HEK293T (cell line): ENCODE measurements around the gene DPH7.

Experiments used
- ARNT ChIP-seq: fragments of 450-650 bp; IDR thresholded peaks from 2 replicates; pipeline ENCODE4 v1.6.1; 2017; ENCODE audit warnings: mild to moderate bottlenecking
- BHLHE40 ChIP-seq: fragments of 450-650 bp; IDR thresholded peaks from 2 replicates; pipeline ENCODE4 v1.6.1; 2016; ENCODE audit warnings: mild to moderate bottlenecking, moderate library complexity, borderline replicate concordance
- ELF4 ChIP-seq: fragments of 450-650 bp; IDR thresholded peaks from 2 replicates; pipeline ENCODE4 v1.6.1; 2017; ENCODE audit warnings: antibody characterized with exemption
- FOXM1 ChIP-seq: fragments of 450-650 bp; IDR thresholded peaks from 2 replicates; pipeline ENCODE4 v1.6.1; 2017; ENCODE audit warnings: mild to moderate bottlenecking, borderline replicate concordance
- HDGF ChIP-seq: fragments of 450-650 bp; IDR thresholded peaks from 2 replicates; pipeline ENCODE4 v1.6.1; 2017; ENCODE audit warnings: antibody characterized with exemption, borderline replicate concordance
- NFRKB ChIP-seq: fragments of 450-650 bp; IDR thresholded peaks from 2 replicates; pipeline ENCODE4 v1.6.1; 2016; ENCODE audit warnings: mild to moderate bottlenecking, moderate library complexity
- SP1 ChIP-seq: fragments of 450-650 bp; IDR thresholded peaks from 2 replicates; pipeline ENCODE4 v1.6.1; 2017
- SUZ12 ChIP-seq: fragments of 450-650 bp; IDR thresholded peaks from 2 replicates; pipeline ENCODE4 v1.6.1; 2016; ENCODE audit warnings: mild to moderate bottlenecking

DNA sequence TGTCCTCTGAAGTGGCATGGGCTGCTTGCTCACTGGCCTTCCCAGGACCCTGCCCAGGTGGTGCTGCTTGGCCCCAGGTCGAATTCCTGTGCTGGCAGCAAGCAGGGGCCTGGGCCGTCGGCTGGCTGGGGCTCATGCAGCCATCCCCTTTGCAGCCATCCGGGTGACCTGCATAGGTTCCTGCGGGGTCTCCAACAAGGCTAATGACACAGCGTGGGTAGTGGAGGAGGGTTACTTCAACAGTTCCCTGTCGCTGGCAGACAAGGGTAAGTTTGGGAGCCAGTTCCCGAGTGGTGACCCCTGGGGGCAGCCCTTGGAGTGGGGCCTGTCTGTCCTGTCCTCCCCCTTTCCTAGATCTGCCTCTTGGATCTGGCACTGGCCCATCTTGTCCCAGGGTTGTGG lies 34.0 kb upstream of the DPH7 start:
- TF ChIP-seq SP1, result no peak
- TF ChIP-seq FOXM1, result no peak
- TF ChIP-seq ELF4, result no peak
- TF ChIP-seq ARNT, result no peak
- no peak for TF ChIP-seq HDGF
- TF ChIP-seq NFRKB, result no peak
- TF ChIP-seq SUZ12, result no peak
- TF ChIP-seq BHLHE40, result no peak
